Measurements from ENCODE around the gene IRGQ.
"Not testable (repeated sequence)": the region's sequence is repeated elsewhere in the genome, so short reads cannot be mapped to it uniquely, and the experiment has no call there.

Gene IRGQ

GRCh38 chr19:43607238-43608205, 11.6 kb upstream of the IRGQ start:
- Histone ChIP-seq H3K9me3 (ENCODE audit: control extremely low read depth in 1 of 5, control insufficient read depth in 4 of 5, insufficient read depth in 2 of 5, low read depth in 1 of 5, low read length in 4 of 5) (no peaks in the 10 kb centered on the region), H3K4me3 (ENCODE audit: control insufficient read depth in 1 of 7, extremely low read depth in 1 of 7, insufficient read depth in 4 of 7, low read depth in 2 of 7, low read length in 6 of 7) (peak overlapping the region in 4 of 7 experiments; percentile 3 to 67 (median 38)), H3K36me3 (ENCODE audit: control insufficient read depth in 4 of 4, insufficient read depth in 4 of 4, low read length in 3 of 4) (peaks cover 7 to 46% (median 25%) of the 10 kb centered on the region in 4 experiments), H3K4me1 (ENCODE audit: control extremely low read depth in 1 of 4, control insufficient read depth in 4 of 4, insufficient read depth in 4 of 4, low read length in 3 of 4) (peaks cover 3 to 15% (median 11%) of the 10 kb centered on the region in 4 experiments), H3K27me3 (replicated peaks in 2 of 5; ENCODE audit: control insufficient read depth in 4 of 5, insufficient read depth in 5 of 5, low read length in 4 of 5) (no peaks in the 10 kb centered on the region), H3K27ac (ENCODE audit: insufficient read depth in 1 of 2, low read depth in 1 of 2, low read length in 2 of 2, poor library complexity in 1 of 2, severe bottlenecking in 2 of 2) (peak overlapping the region; percentile 40 to 54)
- CTCF ChIA-PET: no interaction called here
- WGBS (ENCODE audit: insufficient coverage): 16% methylated on average over 12 of the region's 28 CpGs
- POLR2A ChIA-PET: interaction anchor here (0.6 kb wide), 1 partner anchor 70 kb away, joined by 5 read pairs; no protein-coding TSS in a partner anchor
- no peak for DNase-seq

- CTCF ChIA-PET: interaction anchor here (0.8 to 3.0 kb wide), 2 partner anchors 9 kb away, joined by 3 to 10 read pairs; no protein-coding TSS in a partner anchor
- WGBS (ENCODE audit: insufficient coverage): 98% methylated on average over 6 of the region's 7 CpGs
- H3K27ac ChIP-seq (ENCODE audit: insufficient read depth in 1 of 2, low read depth in 1 of 2, low read length in 2 of 2, poor library complexity in 1 of 2, severe bottlenecking in 2 of 2): peak overlapping the region in 1 of 2 experiments; percentile 49
Observed at GRCh38 chr19:43606569-43607229, 10.8 kb upstream of the IRGQ start.

GRCh38 chr19:43605875-43606568, 10.1 kb upstream of the IRGQ start:
- CTCF ChIA-PET: interaction anchor here (0.8 to 3.0 kb wide), 5 partner anchors 8 to 46 kb away, joined by 3 to 10 read pairs (median 3); no protein-coding TSS in a partner anchor
- Histone ChIP-seq H3K4me3 (ENCODE audit: control insufficient read depth in 1 of 7, extremely low read depth in 1 of 7, insufficient read depth in 4 of 7, low read depth in 2 of 7, low read length in 6 of 7) (no peak overlapping the region), H3K4me1 (ENCODE audit: control extremely low read depth in 1 of 4, control insufficient read depth in 4 of 4, insufficient read depth in 4 of 4, low read length in 3 of 4) (peaks cover 3 to 15% (median 11%) of the 10 kb centered on the region in 4 experiments), H3K36me3 (ENCODE audit: control insufficient read depth in 4 of 4, insufficient read depth in 4 of 4, low read length in 3 of 4) (peaks cover 3 to 44% (median 20%) of the 10 kb centered on the region in 4 experiments), H3K27ac (ENCODE audit: insufficient read depth in 1 of 2, low read depth in 1 of 2, low read length in 2 of 2, poor library complexity in 1 of 2, severe bottlenecking in 2 of 2) (no peak overlapping the region), H3K9me3 (ENCODE audit: control extremely low read depth in 1 of 5, control insufficient read depth in 4 of 5, insufficient read depth in 2 of 5, low read depth in 1 of 5, low read length in 4 of 5) (no peaks in the 10 kb centered on the region), H3K27me3 (replicated peaks in 2 of 5; ENCODE audit: control insufficient read depth in 4 of 5, insufficient read depth in 5 of 5, low read length in 4 of 5) (no peaks in the 10 kb centered on the region)
- WGBS (ENCODE audit: insufficient coverage): 92% methylated on average over 2 of the region's 7 CpGs
- POLR2A ChIA-PET: no interaction called here
- DNase-seq: no peak

More at GRCh38 chr19:43606569-43607229, 10.8 kb upstream of the IRGQ start:
- POLR2A ChIA-PET: no interaction called here
- Histone ChIP-seq H3K36me3 (ENCODE audit: control insufficient read depth in 4 of 4, insufficient read depth in 4 of 4, low read length in 3 of 4) (peaks cover 3 to 42% (median 20%) of the 10 kb centered on the region in 4 experiments), H3K4me3 (ENCODE audit: control insufficient read depth in 1 of 7, extremely low read depth in 1 of 7, insufficient read depth in 4 of 7, low read depth in 2 of 7, low read length in 6 of 7) (peak overlapping the region in 1 of 7 experiments; percentile 67), H3K4me1 (ENCODE audit: control extremely low read depth in 1 of 4, control insufficient read depth in 4 of 4, insufficient read depth in 4 of 4, low read length in 3 of 4) (peaks cover 3 to 15% (median 11%) of the 10 kb centered on the region in 4 experiments), H3K9me3 (ENCODE audit: control extremely low read depth in 1 of 5, control insufficient read depth in 4 of 5, insufficient read depth in 2 of 5, low read depth in 1 of 5, low read length in 4 of 5) (no peaks in the 10 kb centered on the region), H3K27me3 (replicated peaks in 2 of 5; ENCODE audit: control insufficient read depth in 4 of 5, insufficient read depth in 5 of 5, low read length in 4 of 5) (no peaks in the 10 kb centered on the region)
- no peak for DNase-seq

- CTCF ChIA-PET: interaction anchor here (0.6 to 14.7 kb wide), 7 partner anchors 26 to 188 kb away, joined by 3 to 247 read pairs (median 3); no protein-coding TSS in a partner anchor
Observed at GRCh38 chr19:43600326-43600725, 4.4 kb upstream of the IRGQ start.

GRCh38 chr19:43599635-43600295, 3.8 kb upstream of the IRGQ start:
- ChIA-PET POLR2A (no interaction called here), CTCF (interaction anchor here (0.6 to 14.7 kb wide), 8 partner anchors 27 to 189 kb away, joined by 3 to 247 read pairs (median 3); no protein-coding TSS in a partner anchor)
- H3K4me1 ChIP-seq (ENCODE audit: control extremely low read depth in 1 of 4, control insufficient read depth in 4 of 4, insufficient read depth in 4 of 4, low read length in 3 of 4): peaks cover 23 to 36% (median 32%) of the 10 kb centered on the region in 4 experiments
- H3K27me3 ChIP-seq (replicated peaks in 2 of 5; ENCODE audit: control insufficient read depth in 4 of 5, insufficient read depth in 5 of 5, low read length in 4 of 5): no peaks in the 10 kb centered on the region
- no peak for DNase-seq
- 100% methylated on average over 2 of the region's 4 CpGs for WGBS (ENCODE audit: insufficient coverage)
- no peaks in the 10 kb centered on the region for H3K9me3 ChIP-seq (ENCODE audit: control extremely low read depth in 1 of 5, control insufficient read depth in 4 of 5, insufficient read depth in 2 of 5, low read depth in 1 of 5, low read length in 4 of 5)
- no peak overlapping the region for H3K27ac ChIP-seq (ENCODE audit: insufficient read depth in 1 of 2, low read depth in 1 of 2, low read length in 2 of 2, poor library complexity in 1 of 2, severe bottlenecking in 2 of 2)
- H3K36me3 ChIP-seq (ENCODE audit: control insufficient read depth in 4 of 4, insufficient read depth in 4 of 4, low read length in 3 of 4): peaks cover 2 to 45% (median 30%) of the 10 kb centered on the region in 4 experiments
- no peak overlapping the region for H3K4me3 ChIP-seq (ENCODE audit: control insufficient read depth in 1 of 7, extremely low read depth in 1 of 7, insufficient read depth in 4 of 7, low read depth in 2 of 7, low read length in 6 of 7)

More at GRCh38 chr19:43600326-43600725, 4.4 kb upstream of the IRGQ start:
- H3K9me3 ChIP-seq (ENCODE audit: control extremely low read depth in 1 of 5, control insufficient read depth in 4 of 5, insufficient read depth in 2 of 5, low read depth in 1 of 5, low read length in 4 of 5); H3K4me3 ChIP-seq (ENCODE audit: control insufficient read depth in 1 of 7, extremely low read depth in 1 of 7, insufficient read depth in 4 of 7, low read depth in 2 of 7, low read length in 6 of 7); DNase-seq; H3K27me3 ChIP-seq (replicated peaks in 2 of 5; ENCODE audit: control insufficient read depth in 4 of 5, insufficient read depth in 5 of 5, low read length in 4 of 5); POLR2A ChIA-PET: not testable (repeated sequence)
- Histone ChIP-seq H3K36me3 (ENCODE audit: control insufficient read depth in 4 of 4, insufficient read depth in 4 of 4, low read length in 3 of 4) (peaks cover 2 to 49% (median 30%) of the 10 kb centered on the region in 4 experiments), H3K27ac (ENCODE audit: insufficient read depth in 1 of 2, low read depth in 1 of 2, low read length in 2 of 2, poor library complexity in 1 of 2, severe bottlenecking in 2 of 2) (peak overlapping the region in 1 of 2 experiments; percentile 0), H3K4me1 (ENCODE audit: control extremely low read depth in 1 of 4, control insufficient read depth in 4 of 4, insufficient read depth in 4 of 4, low read length in 3 of 4) (peaks cover 23 to 31% (median 27%) of the 10 kb centered on the region in 4 experiments)
- 97% methylated on average over 3 of the region's 5 CpGs for WGBS (ENCODE audit: insufficient coverage)
